Esophagus squamous epithelium (tissue), 5 donors: ENCODE data around the gene VRK3. TPM values are rescaled to one million over a fixed set of nuclear protein-coding genes. Genes with fewer than 3 reads are reported as not detected.
A peak's percentile ranks its signal among the peaks of the same experiment; 100 is the strongest.

Experiments
- DNase-seq: peaks from one replicate; lab custom pipeline; 2025; lab: John Stamatoyannopoulos, UW
- H3K27ac ChIP-seq, 4 donors: fragments of 200-600 bp; sonication (generic); one replicate each; pipeline ENCODE4 v1.5.1; 2016 to 2019; ENCODE audit warnings: mild to moderate bottlenecking in 1 of 4
- H3K27me3 ChIP-seq, 4 donors: fragments of 200-600 bp; sonication (generic); 1 replicate in 3 of 4; 2 replicates in 1 of 4; pipeline versions ENCODE4 v1.5.1 to v1.6.0; 2017 to 2021; ENCODE audit warnings: antibody characterized with exemption in 1 of 4
- H3K36me3 ChIP-seq, 3 donors: fragments of 200-600 bp; sonication (generic); one replicate each; pipeline ENCODE4 v1.5.1; 2016 to 2019
- H3K4me1 ChIP-seq, 3 donors: fragments of 200-600 bp; sonication (generic); one replicate each; pipeline ENCODE4 v1.5.1; 2017 to 2019
- H3K4me3 ChIP-seq, 4 donors: fragments of 200-600 bp; sonication (generic); 1 replicate in 3 of 4; 2 replicates in 1 of 4; pipeline ENCODE4 v1.5.1; 2016 to 2019; ENCODE audit warnings: mild to moderate bottlenecking in 2 of 4, moderate library complexity in 1 of 4
- H3K9me3 ChIP-seq, 3 donors: fragments of 200-600 bp; sonication (generic); one replicate each; pipeline ENCODE4 v1.5.1; 2016 to 2019
- POLR2A ChIP-seq, 4 donors: fragments of 450-650 bp; IDR thresholded peaks; one replicate each; pipeline ENCODE4 v1.6.1; 2017; ENCODE audit warnings: antibody characterized with exemption in 4 of 4, mild to moderate bottlenecking in 4 of 4, moderate library complexity in 3 of 4
- WGBS, 2 donors: methylation state at CpG; one replicate each; pipeline ENCODE4 v1.1.5; 2018; 5-methylcytosine and 5-hydroxymethylcytosine counted together
- intact Hi-C: fragments of 100-400 bp; cut with DNase I; formaldehyde crosslinking; loops from one replicate; pipeline ENCODE4 v1.15.0; 2022
- total RNA-seq, 4 donors: library from RNA; depleted of rRNA; stranded (reverse); fragments of >200 nt; gene quantifications; one replicate each; pipeline ENCODE4 v1.1.0, GENCODE V29; 2016
- TF ChIP-seq, protein P1 (sequence below), 6 experiments: fragments of 450-650 bp in 4 of 6; fragments of 200-600 bp in 2 of 6; sonication (generic) in 2 of 6; IDR thresholded peaks; one replicate each; pipeline ENCODE4 v1.5.1; 2016 to 2019; ENCODE audit warnings: antibody characterized with exemption in 6 of 6, mild to moderate bottlenecking in 4 of 6, moderate library complexity in 4 of 6
- donor health status: DM: yes; HTN: yes; CAD: no.

VRK3 gene
- total RNA-seq, 4 donors from 2014 or later: 12.7 to 26.1 (median 20.9) TPM

DNA sequence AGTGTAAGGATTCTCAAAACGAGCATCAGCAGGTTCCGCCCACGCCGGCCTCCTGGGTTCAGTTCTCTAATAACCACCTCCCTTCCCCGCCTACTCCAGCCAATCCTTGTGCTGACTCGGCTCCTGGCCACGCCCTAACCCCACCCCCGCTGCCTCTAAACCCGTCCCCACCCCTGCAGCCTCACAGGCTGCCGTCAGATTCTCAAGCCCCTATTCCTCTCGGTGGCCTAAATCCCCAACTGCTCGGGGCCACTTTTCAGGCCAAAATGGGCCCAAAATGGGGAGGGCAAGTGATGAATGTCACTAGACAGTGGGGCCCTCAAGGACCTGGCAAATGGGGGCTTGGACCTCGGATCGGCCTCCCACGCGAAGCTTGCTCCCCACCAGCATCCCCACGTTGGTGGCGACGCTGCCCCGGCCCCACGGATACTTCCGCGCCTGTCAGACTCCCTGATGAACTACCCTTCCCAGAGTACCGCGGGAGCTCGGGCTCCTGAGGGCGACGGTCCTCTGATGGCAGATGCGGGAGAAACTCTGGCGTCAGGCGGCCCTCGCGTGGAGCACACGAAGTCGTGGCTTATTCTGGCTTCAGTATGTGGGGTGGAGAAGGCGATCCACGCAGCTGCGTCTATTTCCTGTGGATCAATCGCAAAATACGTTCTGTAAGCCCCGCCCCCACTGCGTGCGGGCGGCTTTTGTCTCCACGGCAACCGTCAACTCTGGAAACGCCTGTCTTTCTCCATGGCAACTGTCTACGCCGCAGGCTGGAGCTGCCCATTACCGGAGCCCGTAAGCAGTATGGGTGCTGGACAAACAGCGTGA, 25.4 kb upstream of the VRK3 start:
- peak; percentile 11 for DNase-seq
- H3K9me3 ChIP-seq: peaks cover 0 to 19% (median 16%) of the 10 kb centered on the region in 3 donors

DNA sequence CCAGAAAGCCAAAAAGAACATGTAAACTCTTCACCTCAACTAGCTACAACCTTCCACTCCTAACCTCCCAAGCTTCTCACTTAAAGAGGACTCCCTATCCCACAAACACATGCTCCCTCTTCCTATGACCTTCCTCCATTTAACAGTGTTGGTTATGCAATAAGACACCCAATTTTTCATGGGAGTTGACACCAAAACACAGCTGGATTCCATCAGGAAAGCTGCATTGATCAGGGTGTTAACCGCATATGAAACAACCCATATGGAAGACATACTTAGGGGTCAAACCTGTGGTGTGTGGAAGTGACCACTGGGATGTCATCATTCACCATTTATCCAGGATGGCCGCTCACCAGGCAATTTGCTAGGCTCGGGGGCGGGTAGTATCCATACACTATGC, 22.5 kb upstream of the VRK3 start:
- TF ChIP-seq, protein P1, sequence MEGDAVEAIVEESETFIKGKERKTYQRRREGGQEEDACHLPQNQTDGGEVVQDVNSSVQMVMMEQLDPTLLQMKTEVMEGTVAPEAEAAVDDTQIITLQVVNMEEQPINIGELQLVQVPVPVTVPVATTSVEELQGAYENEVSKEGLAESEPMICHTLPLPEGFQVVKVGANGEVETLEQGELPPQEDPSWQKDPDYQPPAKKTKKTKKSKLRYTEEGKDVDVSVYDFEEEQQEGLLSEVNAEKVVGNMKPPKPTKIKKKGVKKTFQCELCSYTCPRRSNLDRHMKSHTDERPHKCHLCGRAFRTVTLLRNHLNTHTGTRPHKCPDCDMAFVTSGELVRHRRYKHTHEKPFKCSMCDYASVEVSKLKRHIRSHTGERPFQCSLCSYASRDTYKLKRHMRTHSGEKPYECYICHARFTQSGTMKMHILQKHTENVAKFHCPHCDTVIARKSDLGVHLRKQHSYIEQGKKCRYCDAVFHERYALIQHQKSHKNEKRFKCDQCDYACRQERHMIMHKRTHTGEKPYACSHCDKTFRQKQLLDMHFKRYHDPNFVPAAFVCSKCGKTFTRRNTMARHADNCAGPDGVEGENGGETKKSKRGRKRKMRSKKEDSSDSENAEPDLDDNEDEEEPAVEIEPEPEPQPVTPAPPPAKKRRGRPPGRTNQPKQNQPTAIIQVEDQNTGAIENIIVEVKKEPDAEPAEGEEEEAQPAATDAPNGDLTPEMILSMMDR (IDR thresholded peaks at IDR 0.05): no peak
- TF ChIP-seq POLR2A (IDR thresholded peaks at IDR 0.05): no peak
- Histone ChIP-seq H3K4me1 (peaks cover 4 to 19% (median 12%) of the 10 kb centered on the region in 3 donors), H3K36me3 (peaks cover 28 to 46% (median 34%) of the 10 kb centered on the region in 3 donors), H3K4me3 (no peak overlapping the region), H3K27me3 (no peaks in the 10 kb centered on the region), H3K27ac (no peak overlapping the region), H3K9me3 (peaks cover 0 to 47% (median 39%) of the 10 kb centered on the region in 3 donors)
- no peak for DNase-seq
- intact Hi-C loops: no loop called here
- WGBS, 2 donors: 75 to 92% methylated on average over 4 of the region's 4 CpGs

More for the DNA sequence above, 25.4 kb upstream of the VRK3 start:
- intact Hi-C loops: no loop called here
- Histone ChIP-seq H3K4me1 (peaks cover 4 to 19% (median 12%) of the 10 kb centered on the region in 3 donors), H3K4me3 (peak overlapping the region; percentile 22 to 69 (median 48)), H3K27ac (peak overlapping the region in 3 of 4 donors; percentile 46 to 80 (median 79)), H3K36me3 (peaks cover 4 to 16% (median 6%) of the 10 kb centered on the region in 3 donors), H3K27me3 (no peaks in the 10 kb centered on the region)
- no peak for TF ChIP-seq POLR2A (IDR thresholded peaks at IDR 0.05)
- TF ChIP-seq, protein P1 (IDR thresholded peaks at IDR 0.05): no peak
- WGBS, 2 donors: 3 to 4% methylated on average over 21 to 29 of the region's 52 CpGs

DNA sequence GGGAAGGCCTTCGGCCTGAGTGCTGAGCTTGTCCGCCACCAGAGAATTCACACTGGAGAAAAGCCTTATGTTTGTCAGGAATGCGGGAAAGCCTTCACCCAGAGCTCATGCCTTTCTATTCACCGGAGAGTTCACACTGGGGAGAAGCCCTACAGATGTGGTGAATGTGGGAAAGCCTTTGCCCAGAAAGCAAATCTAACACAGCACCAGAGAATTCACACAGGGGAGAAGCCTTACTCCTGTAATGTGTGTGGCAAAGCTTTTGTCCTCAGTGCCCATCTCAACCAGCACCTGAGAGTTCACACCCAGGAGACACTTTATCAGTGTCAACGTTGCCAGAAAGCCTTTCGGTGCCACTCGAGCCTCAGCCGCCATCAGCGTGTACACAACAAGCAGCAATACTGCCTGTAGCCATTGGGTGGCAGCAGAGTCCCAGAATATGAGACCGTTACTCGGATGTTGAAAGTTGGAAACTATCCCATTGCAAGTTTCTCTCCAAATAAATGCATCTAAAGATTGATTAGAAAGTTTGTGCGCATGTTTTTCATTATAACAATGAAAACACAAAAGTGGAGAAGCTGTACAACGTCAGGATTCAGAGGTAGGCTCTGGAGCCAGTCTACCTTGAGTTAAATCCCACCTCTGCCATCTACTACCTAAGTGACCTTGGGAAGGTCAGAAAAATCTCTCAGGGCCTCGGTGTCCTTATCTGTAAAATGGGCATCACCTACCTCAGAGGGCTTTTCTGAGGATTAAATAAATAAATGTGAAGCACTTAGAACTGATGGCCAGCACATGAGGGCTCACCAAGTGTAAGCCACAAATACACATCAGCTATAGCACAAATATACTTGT, 21.7 kb upstream of the VRK3 start:
- H3K4me1 ChIP-seq: peaks cover 4 to 19% (median 12%) of the 10 kb centered on the region in 3 donors
- no peak overlapping the region for H3K4me3 ChIP-seq
- no peaks in the 10 kb centered on the region for H3K27me3 ChIP-seq
- H3K9me3 ChIP-seq: peaks cover 0 to 47% (median 39%) of the 10 kb centered on the region in 3 donors
- WGBS, 2 donors: 61 to 79% methylated on average over 12 to 13 of the region's 14 CpGs
- intact Hi-C loops: no loop called here
- H3K27ac ChIP-seq: no peak overlapping the region
- DNase-seq: no peak
- peaks cover 36 to 54% (median 41%) of the 10 kb centered on the region in 3 donors for H3K36me3 ChIP-seq
- TF ChIP-seq, protein P1 (IDR thresholded peaks at IDR 0.05): peak; percentile 27 to 59 (median 52)
- TF ChIP-seq POLR2A (IDR thresholded peaks at IDR 0.05): no peak

DNA sequence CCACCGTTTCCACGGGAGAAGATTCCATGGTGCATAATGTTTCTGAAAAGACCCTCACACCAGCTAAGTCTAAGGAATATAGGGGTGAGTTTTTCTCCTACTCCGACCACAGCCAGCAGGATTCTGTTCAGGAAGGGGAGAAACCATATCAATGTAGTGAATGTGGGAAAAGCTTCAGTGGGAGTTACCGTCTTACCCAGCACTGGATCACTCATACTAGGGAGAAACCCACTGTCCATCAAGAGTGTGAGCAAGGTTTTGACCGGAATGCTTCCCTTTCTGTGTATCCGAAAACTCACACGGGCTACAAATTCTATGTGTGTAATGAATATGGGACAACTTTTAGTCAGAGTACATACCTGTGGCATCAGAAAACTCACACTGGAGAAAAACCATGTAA, 19.8 kb upstream of the VRK3 start:
- Histone ChIP-seq H3K9me3 (peaks cover 0 to 47% (median 39%) of the 10 kb centered on the region in 3 donors), H3K36me3 (peaks cover 54 to 73% (median 56%) of the 10 kb centered on the region in 3 donors), H3K27ac (no peak overlapping the region), H3K27me3 (no peaks in the 10 kb centered on the region), H3K4me1 (peaks cover 0 to under 1% (median 0%) of the 10 kb centered on the region in 3 donors), H3K4me3 (no peak overlapping the region)
- no peak for DNase-seq
- intact Hi-C loops: no loop called here
- 93 to 95% methylated on average over 4 to 7 of the region's 7 CpGs for WGBS, 2 donors
- TF ChIP-seq POLR2A (IDR thresholded peaks at IDR 0.05): no peak
- TF ChIP-seq, protein P1 (IDR thresholded peaks at IDR 0.05): no peak
